BE2C (cell line): ENCODE measurements around the gene PEDS1.

Experiments used
- DNase-seq: peaks from one replicate; pipeline ENCODE4 v3.0.0-alpha.2; 2020
- H3K27me3 ChIP-seq: fragments of 250-450 bp; sonication (Bioruptor Pico); 2 replicates; pipeline ENCODE4 v1.5.1; 2020; ENCODE audit warnings: mild to moderate bottlenecking
- H3K36me3 ChIP-seq: fragments of 250-450 bp; sonication (Bioruptor Pico); 2 replicates; pipeline ENCODE4 v1.5.1; 2020; ENCODE audit warnings: mild to moderate bottlenecking
- H3K4me1 ChIP-seq: fragments of 250-450 bp; sonication (Bioruptor Pico); 2 replicates; pipeline ENCODE4 v1.5.1; 2020
- H3K4me3 ChIP-seq: 2 replicates; pipeline ENCODE4 v1.5.1; 2011; ENCODE audit warnings: low read depth, low read length
- H3K9me3 ChIP-seq: fragments of 250-450 bp; sonication (Bioruptor Pico); 2 replicates; pipeline ENCODE4 v1.5.1; 2020
- TF ChIP-seq, protein P1 (sequence below): IDR thresholded peaks from 2 replicates; pipeline ENCODE4 v1.5.1; 2012; ENCODE audit warnings: mild to moderate bottlenecking, low read depth, low read length

Gene PEDS1

DNA sequence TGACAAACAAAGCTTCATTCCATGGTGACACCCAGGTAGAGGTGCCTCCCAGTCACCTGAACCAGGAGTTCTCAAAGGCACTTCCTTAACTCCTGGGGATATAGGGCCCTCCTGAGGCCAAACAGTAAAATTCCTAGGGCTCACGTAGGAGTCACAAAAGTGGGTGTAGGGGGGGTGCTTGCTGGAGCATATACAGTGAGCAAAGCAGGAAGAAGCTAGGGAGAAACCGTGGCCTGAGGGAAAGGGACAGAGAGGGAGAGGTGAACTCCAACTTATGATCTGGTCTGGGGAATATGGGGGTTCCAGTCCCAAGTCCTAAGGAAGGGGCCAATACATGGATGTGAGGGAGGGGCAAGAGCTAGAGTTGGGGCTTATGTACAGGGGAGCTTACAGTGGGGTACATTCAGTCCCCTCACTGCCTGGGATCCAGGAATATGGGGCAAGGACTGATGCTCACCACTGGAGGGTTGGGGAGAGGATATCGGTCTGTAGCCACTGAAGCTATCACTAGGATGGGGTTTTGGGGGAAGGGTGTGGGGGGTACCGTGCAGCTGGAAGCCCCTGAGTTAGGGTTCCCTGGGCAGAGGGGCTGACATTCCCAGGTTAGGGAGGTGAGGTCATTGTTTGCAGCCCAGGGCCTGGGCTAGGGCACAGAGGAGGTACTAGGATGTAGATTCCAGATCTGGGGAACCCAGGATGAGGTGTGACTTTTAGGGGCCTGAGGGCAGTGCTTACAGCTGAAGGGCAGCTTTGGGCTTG is 950 bp downstream of the PEDS1 start:
- no peaks in the 10 kb centered on the region for H3K9me3 ChIP-seq
- TF ChIP-seq, protein P1, sequence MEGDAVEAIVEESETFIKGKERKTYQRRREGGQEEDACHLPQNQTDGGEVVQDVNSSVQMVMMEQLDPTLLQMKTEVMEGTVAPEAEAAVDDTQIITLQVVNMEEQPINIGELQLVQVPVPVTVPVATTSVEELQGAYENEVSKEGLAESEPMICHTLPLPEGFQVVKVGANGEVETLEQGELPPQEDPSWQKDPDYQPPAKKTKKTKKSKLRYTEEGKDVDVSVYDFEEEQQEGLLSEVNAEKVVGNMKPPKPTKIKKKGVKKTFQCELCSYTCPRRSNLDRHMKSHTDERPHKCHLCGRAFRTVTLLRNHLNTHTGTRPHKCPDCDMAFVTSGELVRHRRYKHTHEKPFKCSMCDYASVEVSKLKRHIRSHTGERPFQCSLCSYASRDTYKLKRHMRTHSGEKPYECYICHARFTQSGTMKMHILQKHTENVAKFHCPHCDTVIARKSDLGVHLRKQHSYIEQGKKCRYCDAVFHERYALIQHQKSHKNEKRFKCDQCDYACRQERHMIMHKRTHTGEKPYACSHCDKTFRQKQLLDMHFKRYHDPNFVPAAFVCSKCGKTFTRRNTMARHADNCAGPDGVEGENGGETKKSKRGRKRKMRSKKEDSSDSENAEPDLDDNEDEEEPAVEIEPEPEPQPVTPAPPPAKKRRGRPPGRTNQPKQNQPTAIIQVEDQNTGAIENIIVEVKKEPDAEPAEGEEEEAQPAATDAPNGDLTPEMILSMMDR = no peak
- H3K27me3 ChIP-seq = no peaks in the 10 kb centered on the region
- no peak for DNase-seq
- H3K4me1 ChIP-seq = peaks cover 5% of the 10 kb centered on the region
- peaks cover 11% of the 10 kb centered on the region for H3K36me3 ChIP-seq
- H3K4me3 ChIP-seq = peak overlapping the region; percentile 96

DNA sequence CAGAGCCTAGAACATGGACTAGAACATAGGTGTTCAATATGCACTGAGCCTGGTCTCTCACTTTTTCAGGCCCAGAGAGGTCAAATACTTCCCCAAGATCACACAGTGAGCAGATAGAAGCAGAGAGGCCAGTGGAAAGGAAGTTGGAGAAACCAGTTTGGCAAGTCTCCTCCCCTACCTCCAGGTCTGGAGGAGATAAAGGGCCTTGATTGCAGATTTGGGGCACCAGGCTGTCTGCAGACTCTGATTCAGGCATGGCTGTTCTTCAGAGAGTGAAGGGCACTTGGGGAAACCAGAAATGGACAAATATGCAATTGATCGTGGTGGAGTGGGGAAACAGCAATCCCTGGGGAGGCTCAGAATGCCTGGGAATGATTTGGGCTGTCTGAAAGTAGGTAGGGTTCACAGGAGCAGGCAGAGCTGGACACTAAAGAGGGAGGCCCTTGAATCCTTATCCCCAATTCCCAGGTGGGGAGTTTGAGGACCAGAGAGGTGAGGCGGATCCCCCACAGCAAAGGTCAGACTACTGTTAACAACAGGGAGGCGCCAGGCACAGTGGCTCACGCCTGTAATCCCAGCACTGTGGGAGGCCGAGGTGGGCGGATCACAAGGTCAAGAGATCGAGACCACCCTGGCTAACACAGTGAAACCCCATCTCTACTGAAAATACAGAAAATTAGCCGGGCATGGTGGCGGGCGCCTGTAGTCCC is 2.3 kb downstream of the PEDS1 start:
- Histone ChIP-seq H3K9me3 (no peaks in the 10 kb centered on the region), H3K4me3 (no peak overlapping the region), H3K27me3 (no peaks in the 10 kb centered on the region), H3K4me1 (peaks cover 5% of the 10 kb centered on the region), H3K36me3 (peaks cover 11% of the 10 kb centered on the region)
- TF ChIP-seq, protein P1 = no peak
- DNase-seq = no peak

DNA sequence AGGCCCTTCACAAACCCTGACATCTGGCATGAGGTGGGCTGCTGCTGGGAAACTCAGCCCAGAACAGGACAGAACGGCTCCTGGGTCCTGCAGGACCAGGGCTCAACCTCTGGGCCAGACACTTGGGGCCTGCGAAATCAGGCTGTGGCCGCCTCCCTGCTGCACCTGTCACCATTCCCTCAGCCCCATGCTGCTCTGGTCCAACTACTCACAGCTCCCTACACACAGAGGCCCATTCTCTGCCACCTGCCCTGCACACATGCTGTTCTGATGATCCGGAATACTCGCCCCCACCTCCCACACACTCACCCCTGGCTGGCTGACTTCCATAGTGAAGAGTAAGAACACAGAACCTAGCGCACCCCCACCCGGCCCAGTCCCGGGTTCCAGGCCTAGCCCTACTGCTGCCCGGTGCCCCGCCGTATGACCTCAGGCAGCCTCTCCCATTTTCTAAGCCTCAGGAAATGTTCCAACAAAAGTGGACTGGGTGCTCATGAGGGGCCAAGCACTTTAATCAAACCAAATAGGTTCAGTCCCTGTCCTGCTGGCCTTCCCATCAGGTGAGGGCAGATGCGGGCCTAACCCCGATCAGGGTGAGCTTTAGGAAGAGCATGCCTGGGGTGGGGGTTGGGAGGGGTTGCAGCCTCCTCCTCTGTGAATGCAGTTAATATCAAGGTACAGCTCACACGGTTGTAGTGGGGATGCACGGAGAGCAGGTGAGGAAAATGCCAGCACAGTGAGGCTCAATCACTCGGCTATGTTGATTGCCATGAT is 3.9 kb downstream of the PEDS1 start:
- no peaks in the 10 kb centered on the region for H3K27me3 ChIP-seq
- peaks cover 11% of the 10 kb centered on the region for H3K36me3 ChIP-seq
- no peak overlapping the region for H3K4me3 ChIP-seq
- peaks cover 5% of the 10 kb centered on the region for H3K4me1 ChIP-seq
- H3K9me3 ChIP-seq = no peaks in the 10 kb centered on the region
- TF ChIP-seq, protein P1 = no peak
- DNase-seq = no peak

DNA sequence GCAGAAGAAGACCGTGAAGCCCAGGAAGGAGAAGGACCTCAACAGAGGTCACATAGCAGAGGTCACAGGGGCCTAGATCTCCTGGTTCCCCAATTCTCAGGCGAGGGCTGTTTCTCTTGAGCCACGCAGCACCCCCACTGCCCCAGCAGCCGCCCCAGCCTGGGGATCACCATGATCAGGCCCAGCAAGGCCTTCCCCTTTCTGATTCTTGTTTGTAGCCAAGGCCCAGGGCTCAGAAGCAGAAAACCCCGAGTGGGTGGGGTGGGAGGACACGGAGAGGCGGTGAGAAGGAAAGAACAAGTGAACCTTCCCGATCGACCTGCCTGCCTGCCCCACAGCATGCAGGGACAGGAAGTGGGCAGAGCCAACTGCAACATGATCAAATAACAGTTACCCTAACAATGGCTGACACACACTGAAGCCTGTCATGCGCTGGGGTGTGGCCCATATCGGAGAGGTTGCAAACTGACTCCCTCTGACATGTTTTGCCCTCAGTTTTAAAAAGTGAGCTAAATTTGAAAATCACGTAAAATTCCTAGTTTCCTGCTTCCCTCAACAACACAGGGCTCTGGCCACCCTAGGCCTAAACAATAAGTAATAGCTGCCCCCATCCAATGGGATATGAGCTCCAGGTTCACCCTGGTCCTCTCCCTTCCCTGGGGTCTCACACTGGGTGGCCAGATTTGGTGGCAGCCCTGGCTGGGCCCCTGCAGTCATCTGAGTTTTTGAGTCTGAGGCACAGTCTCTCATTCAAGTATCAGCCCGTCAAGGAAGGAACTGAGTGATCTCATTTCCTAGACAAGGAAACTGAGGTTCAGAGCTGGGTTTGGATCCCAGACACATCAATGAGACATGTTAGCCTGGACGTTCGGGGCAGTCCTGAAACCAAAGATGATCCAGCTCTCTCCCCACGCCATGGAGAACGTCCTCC is 6.5 kb downstream of the PEDS1 start:
- Histone ChIP-seq H3K4me1 (no peaks in the 10 kb centered on the region), H3K4me3 (no peak overlapping the region), H3K36me3 (peaks cover 18% of the 10 kb centered on the region), H3K9me3 (no peaks in the 10 kb centered on the region), H3K27me3 (no peaks in the 10 kb centered on the region)
- TF ChIP-seq, protein P1 = no peak
- no peak for DNase-seq

DNA sequence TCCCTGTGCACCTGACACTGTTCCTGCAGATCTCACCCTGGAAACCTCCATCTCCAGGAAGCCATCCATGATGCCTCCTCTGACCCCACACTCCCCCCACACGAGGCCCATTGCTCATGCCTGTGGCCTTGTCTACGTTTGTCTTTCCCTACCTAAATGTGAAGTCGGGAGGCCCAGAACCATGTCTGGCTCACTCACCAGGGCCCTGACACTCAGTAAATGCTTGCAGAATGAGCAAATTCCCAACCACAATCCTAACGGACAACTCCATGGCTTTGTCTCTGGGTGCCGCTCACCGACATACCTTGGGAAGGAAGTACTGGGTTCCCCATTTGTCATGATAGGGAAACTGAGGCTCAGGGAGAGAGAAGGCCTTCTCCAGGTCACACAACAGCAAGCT is 7.3 kb downstream of the PEDS1 start:
- no peak overlapping the region for H3K4me3 ChIP-seq
- H3K9me3 ChIP-seq = no peaks in the 10 kb centered on the region
- DNase-seq = no peak
- H3K27me3 ChIP-seq = no peaks in the 10 kb centered on the region
- TF ChIP-seq, protein P1 = no peak
- H3K4me1 ChIP-seq = no peaks in the 10 kb centered on the region
- peaks cover 23% of the 10 kb centered on the region for H3K36me3 ChIP-seq
